Astrocyte of the hippocampus (primary cell): Measurements from ENCODE around the gene TOM1.

Source experiments
- DNase-seq: peaks from one replicate; pipeline ENCODE4 v3.0.0; 2011; ENCODE audit warnings: low read depth, low spot score

The TOM1 gene

DNA sequence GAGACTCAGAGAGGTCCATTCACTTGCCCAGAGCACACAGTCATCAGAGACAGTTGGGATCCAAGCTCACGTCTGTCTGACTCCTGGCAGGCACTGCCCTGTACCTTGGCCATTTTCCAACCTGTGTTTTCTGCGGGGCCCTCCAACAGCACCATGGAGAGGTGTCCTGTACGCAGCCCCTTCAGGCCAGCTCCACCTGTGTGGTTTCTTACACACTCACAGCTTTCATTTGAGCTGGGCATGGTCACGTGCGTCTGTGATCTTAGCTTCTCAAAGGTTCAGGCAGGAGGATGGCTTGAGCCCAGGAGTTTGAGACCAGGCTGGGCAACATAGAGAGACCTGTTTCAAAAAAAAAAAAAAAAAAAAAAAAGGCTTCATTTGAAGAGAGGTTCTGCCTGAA, 24.4 kb downstream of the TOM1 start:
- no peak for DNase-seq

DNA sequence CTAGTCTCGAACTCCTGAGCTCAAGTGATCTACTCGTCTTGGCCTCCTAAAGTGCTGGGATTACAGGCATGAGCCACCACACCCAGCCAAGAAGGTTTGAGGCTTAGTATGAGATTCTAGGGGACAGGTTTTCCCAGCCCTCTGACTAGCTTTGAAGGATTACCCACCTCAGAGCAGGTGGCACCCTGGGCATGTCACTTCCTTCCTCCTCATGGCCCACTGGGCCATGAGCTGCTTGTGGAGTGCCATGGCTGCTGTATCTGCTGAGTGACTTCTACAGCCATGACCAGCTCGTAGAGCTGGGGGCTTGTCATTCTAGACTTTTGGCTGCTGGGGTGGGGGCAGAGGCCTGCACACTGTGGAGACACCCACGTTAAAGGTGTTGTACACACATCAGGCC, 25.1 kb downstream of the TOM1 start:
- no peak for DNase-seq

DNA sequence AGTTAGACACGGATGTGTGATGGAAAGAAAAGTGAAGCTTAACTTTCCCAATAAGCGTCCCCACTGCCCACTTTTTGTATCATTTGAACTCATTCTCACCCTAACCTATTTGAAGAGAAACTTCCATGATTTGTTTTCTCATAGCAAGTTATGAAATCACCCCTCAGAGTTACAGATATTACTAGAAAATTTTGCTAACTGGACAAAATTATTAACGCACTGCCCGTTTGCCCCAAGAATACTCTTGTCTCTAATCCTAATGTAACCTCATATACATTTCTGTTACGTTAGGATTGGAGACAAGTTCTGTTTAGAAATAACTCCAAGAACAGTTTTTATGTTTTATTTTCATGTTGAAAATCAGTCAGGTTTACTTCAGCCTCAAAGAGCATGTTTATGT, 25.5 kb downstream of the TOM1 start:
- DNase-seq: no peak

DNA sequence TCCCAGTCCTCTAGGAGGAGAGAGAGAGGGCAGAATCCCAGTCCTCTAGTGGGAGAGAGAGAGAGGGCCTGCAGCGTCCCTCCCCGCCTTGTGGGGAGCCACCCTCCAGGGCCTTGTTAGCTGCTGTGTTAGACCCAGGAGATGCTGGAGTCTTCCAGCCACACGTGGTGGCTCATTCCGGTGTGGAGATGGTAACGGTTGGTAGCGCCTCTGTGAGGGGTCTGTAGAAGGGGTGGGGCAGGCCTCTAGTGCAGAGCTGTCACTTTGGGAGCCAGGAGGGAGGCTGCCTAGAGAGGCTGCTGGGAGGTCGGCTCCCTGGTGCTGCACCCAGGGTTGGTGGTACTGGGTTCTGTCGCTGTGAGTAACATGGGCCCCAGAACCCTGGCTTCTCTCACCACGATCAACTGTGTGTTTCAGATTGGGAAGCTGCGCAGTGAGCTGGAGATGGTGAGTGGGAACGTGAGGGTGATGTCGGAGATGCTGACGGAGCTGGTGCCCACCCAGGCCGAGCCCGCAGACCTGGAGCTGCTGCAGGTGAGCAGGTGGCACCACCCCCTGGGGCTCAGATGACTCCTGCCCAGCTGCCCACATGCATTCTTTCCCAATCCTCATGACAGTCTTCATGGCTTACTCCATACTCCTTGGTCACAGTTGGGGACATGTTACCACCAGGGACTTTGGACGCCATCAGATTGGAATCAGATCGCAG, 27.3 kb downstream of the TOM1 start:
- no peak for DNase-seq

DNA sequence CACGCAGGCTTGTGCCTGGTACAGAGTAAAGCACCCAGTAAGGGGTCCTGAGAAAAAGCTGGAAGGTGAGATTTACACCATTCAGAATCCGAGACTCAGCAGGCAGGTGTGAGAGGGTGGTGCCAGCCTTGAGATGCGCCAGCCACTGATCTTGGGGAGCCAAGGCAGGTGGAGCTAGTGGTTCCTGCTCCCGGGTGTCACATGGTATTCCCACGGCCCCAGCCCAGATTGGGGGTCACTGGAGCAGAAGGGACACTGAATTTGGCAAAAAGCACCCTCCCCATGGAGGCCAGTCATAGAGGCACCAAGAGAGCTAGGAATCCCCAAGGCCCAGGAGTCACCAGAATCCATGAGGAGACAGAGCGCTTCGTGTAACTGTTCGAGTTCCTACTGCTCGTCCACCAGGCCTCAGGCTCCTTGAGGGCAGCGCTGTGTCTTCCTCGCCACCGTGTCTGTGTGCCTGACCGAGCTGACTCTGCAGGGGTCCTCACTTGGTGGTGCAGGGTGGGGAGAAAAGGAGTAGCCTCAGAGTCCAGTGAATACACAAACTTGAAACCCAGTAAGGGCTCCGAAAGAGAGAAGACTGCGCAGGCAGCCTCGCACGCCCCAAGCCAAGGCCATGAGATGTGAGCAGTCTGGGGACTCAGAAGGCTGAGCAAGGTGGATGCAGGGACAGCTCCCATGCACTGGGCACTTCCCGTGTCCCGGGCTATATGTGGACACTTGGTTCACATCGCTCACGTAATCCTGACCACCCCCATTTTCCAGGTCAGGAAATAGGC, 28.2 kb downstream of the TOM1 start:
- DNase-seq: no peak

DNA sequence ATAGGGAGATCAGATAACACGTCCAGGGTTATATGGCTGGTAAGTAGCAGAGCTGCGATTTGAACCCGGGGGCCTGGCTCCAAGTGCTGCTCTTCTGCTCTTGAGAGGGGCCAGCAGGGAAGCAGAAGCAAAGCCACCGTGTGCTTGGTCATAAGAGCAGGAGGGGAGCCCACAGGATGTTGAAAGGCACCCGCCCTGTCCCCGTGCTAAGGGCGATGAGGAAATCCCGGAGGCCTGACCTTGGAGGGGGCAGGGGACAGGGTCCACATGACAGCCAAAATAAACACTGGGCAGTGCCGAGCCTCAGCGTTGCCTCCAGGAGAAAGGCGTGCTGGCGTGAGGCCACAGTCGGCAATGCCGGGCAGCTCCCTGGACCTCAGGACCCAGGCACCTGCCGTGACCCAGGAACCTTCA, 28.8 kb downstream of the TOM1 start:
- no peak for DNase-seq

DNA sequence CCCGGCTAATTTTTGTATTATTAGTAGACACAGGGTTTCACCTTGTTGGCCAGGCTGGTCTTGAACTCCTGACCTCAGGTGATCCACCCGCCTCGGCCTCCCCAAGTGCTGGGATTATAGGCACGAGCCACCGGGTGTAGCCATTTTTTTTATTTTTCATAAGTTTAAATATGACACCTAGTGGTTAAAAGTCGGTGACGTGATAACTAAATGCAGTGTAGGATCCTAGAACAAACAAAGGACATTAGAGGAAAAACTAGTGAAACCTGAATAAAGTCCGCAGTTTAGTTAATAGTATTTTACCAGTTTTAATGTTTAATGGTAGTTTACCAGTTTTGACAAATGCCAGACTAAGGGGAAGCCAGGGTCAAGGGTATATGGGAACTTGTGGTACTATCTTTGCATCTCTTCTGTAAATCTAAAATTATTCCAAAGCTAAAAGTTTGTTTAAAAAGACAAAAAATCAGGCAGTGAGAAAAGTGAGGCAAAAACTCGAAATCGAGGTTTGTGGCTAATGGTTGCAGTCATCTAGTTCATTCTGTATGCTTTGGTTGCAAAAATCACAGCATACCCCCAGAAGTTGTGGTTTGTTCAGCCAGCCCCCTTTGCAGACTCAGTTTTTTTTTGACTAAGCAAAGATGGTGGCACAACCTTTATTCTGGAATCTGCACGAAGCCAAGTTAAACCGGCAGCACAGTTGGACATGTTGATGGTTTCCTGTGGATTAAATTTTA, 29.6 kb downstream of the TOM1 start:
- no peak for DNase-seq

DNA sequence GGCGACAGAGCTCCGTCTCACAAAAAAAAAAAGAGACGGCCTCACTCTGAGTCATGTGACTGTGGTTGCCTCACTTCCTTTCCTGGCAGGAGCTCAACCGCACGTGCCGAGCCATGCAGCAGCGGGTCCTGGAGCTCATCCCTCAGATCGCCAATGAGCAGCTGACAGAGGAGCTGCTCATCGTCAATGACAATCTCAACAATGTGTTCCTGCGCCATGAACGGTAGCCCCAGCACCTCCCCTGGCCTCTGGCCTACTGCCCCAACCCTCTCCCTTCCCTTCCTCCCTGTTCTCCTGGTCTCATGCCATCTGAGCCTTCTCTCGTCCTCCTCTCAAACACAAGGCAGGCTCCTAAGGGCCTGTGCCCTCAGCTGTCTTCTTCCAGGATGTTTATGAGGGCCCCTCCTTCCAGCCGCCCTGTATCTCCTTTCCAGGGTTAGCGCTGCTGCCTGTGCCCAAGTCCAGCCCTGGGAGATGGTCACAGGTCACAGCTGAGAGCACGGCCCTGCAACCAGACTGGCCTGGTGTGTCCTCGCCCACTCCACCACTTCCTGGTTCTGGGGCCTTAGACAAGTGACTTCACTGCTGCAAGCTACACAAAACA, 30.7 kb downstream of the TOM1 start:
- peak; percentile 45 for DNase-seq

DNA sequence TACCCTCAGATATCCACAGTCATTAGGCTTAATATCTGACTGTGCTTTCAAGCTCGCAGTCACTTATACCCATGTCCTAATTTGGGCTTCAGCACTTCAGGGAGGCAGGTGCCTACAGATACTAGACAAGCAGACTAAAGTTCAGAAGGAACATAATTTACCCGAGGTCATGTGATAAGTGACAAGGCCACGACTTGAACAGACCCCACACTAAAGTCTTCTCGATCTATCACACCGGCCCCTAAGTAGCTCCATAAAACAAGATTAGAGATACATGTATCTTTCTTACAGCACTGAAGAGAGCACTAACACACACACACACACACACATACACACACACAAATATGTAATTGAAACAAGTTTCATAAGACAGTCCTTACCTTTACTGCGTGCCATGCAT, 32.6 kb downstream of the TOM1 start:
- no peak for DNase-seq

DNA sequence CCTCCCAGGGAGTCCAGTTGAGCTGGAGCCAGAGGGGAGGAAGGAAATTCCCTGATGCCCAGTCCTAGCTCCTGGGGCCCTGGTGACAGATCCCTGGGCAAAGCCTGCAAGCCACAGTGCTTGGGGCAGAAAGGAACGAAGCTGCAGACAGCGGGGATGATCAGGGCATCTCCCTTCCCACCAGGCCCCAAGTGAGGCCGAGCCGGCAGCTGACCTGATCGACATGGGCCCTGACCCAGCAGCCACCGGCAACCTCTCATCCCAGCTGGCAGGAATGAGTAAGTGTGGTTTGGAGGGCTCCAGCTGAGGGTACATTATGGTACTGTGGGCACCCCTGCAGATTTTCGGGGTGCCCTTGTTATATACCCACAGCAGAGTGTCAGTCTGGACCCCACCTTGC, 33.5 kb downstream of the TOM1 start:
- DNase-seq: no peak

DNA sequence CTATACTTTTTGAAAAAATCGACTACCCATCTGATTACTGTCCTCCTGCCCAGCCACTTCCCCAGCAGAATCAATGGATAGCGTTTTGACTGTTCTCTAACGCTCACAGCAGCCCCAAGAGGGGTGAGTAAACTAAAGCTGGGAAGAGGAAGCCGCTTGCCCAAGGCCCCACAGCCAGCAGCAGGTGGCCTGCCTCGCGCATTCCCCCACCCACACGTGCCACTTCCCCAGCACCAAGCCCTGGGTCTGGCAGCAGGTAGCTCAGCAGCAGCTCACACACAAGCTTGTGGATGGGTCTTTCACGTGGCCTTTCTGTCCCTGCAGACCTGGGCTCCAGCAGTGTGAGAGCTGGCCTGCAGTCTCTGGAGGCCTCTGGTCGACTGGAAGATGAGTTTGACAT, 34.3 kb downstream of the TOM1 start:
- DNase-seq: no peak

DNA sequence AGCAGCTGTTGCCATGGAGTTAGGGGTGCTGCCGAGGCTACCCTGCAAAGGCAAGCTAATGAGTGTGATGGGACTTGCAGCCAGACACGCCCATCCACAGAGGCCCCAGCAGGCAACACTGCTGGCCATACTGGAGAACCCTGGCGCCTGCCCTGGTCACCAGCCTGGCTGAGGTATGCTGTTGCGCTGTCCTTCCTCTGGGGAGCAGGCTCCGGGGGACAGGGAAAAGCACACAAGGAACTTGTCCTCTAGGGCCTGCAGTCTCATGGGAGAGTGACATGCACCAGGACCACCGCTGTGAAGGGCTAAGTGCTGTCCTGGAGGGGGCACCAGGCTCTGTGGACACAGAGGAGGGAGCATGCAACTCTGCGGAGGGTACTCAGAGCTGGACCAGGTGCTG, 35.8 kb downstream of the TOM1 start:
- no peak for DNase-seq

DNA sequence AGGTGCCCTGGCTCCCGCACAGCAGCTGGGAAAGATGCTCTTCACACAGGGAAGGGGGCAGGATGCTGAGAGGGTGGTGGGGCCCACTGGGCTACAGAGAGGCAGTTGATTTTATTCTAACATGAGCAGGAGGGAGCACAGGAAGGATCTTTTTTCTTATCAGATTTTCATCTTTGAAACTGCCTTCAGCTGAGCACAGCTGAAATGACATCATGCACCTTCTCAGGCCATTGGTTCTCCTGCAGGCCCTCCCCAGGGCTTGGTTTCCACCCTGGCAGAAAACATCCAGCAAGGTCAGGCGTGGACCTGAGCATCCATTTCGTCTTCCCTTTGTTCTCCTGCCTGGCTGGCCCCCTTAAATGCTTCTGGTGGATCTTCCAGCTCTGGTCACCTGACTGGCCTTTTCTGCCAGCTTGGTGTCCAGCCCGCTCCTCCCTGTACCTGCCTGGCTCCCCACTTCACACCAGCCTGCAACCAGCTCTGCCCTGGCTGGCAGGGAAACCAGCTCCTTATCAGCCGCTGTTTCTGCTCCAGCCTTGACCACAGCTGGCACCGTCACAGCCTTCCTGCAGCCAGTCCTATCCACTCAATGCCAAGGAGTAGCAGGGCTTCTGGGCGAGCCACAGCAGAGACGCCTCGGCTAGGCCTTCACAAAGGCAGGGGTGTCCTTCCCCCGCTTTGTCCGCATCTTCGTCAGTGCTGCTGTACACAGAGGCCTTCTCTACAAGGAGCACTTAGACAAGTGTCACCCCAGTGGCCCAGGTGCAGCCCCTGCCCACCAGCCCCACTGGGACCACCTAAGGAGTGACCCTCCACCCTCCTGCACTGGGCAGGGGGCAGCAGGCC, 36.5 kb downstream of the TOM1 start:
- peak; percentile 41 for DNase-seq

DNA sequence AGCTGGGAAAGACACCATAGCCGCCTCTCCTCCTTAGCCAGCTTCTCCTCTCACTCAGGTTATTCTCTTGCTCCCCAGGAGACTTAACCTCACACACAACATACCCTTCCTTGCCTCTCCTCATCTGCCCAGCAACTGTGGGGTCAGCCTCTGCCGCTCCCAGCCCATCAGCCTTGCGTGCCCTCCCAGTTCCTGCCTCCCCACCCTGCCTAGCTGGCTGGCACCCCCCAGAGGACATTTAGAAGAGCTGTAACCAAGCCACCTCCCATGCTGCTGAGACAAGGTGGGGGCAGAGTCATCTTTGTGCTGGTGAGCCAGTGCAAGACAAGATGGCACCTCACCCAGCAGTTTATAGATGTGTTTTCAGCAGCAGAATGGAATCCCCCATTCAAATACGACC, 38.2 kb downstream of the TOM1 start:
- DNase-seq: no peak

DNA sequence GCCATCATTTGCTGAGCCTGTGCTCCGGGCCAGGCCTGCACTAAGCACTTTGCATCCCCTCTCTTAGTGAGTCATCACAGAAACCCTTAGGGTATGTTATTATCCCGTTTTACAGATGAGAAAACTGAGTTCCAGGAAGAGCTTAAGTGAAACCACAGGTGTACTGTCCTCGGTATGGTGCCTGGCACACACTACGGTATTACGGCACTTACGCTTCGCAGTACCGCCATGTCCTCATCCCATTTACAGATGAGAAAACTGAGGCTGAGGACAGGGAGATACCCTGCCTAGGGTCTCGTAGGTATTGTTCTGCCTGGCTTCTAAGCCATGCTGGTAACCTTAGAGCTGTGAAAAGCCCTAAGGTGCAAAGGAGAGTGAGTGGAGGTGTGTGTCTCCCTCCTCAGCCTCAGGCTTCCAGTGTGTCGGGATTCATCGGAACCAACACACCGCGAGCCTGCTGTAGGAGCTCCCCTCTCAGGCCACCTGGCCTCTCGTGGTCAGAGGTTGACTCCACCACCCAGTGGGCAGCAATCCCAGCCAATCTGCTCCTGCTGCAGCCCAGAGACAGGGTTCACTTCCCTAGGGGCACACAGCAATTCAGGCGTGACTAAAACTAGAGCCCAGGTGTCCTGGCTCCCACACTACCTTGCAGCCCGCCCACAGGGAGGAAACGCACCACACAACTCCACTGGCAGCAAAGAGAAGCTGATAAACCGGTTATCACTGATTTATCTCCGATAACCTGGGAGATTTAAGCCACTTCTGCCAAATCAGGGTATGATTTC, 41.6 kb downstream of the TOM1 start:
- no peak for DNase-seq

DNA sequence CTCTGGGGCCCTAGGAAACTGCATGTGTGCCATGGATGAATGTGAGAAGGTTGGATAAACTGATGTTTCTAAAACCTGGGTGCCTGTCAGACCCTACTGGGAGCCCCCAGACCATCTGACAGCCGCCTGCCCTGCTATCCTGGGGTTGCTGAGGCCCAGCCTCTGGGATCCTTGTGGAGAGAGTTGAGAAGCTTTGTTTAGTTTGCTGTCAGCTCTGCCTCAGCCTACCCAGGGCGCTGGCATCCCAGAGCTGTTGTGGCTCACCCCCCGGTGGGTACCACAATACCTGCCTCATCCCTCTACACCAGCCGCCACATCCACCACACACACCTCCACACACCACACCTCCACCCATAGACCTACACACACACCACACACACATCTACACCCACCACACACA, 42.7 kb downstream of the TOM1 start:
- DNase-seq: no peak

DNA sequence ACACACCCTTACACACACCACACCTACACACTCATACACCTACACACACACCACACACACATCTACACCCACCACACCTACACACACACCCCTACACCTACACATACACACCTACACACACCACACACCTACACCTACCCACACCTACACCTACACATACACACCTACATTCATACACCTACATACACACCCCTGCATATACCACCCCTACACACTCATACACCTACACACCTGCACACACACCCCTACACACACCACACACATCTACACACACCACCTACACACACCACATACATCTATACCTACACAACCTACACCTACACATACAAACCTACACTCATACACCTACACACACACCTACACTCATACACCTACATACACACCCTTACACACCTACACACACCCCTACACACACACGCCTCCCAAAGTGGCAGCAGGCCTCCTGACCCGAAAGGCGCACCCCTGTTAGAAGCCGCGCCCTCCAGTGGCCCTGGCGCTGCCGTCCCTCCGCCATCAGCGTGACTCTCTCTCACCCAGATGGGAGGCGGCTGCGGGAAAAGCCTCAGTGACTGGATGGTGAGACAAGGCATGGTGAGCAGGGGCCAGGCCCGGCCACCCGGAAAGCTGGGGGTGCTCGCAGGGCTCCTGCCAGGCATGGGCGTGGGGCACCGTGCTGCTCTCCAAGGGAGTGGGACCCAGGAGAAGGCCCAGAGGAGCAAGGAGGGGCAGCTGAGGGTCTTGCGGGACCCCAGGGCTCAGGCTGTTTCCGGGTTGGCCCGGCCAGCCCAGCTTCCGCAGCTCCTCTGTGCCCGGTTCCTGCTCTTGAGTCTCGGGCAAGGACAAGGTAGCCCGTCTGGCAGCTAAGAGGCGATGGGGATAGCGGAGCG, 44.2 kb downstream of the TOM1 start:
- DNase-seq: no peak

DNA sequence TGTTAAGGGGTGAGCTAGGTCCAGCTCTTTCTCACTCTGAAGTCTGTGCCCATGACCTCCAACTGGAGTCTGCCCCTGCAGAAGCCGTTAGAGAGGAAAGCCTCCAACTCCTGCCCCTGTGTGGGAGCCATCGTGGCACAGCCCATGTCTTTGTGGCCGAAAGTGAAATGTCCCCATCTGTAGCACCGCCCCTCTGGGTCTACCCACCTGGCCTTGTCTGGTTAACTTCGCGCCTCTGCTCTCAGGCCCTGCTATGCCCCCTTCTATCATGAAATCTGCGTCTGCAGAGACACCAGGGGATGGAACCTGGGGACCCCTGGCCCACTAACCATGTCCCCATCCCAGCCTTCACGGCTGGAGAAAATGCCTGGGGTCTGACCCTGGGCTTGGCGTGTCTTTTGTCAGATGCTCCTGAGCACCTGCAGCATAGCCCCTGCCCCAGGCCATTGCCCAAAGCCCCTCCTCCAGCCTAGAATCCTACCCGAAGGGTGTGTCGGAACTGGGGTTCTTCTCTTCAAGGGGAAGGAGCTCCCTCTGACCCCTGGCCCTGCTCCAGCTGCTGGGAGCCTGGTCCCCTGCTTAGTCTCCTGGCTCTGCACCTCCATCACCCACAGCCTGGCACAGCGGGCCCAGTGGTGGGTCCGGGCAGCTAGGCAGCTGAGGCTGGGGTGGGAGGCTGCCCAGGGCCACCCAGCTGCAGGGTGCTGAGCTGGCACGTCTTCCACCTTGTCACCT, 45.4 kb downstream of the TOM1 start:
- no peak for DNase-seq
